K562 (cell line): ENCODE measurements around the gene TXNRD2. TPM values are rescaled to one million over a fixed set of nuclear protein-coding genes. Genes with fewer than 3 reads are reported as not detected.

Source experiments
- ARID3A ChIP-seq: IDR thresholded peaks from 2 replicates; pipeline ENCODE4 v1.6.1; 2012; ENCODE audit warnings: low read depth, low read length, improper control_type of control experiment, borderline replicate concordance
- ATF7 ChIP-seq: fragments of 450-650 bp; IDR thresholded peaks from 2 replicates; pipeline ENCODE4 v1.7.1; 2014; ENCODE audit warnings: mild to moderate bottlenecking, moderate library complexity
- EP300 ChIP-seq: IDR thresholded peaks from 2 replicates; pipeline ENCODE4 v1.6.1; 2012; ENCODE audit warnings: low read length, improper control_type of control experiment
- FOXJ2 ChIP-seq: fragments of 200-800 bp; sonication (Bioruptor generic); IDR thresholded peaks from 2 replicates; pipeline ENCODE4 v1.6.1; 2016; ENCODE audit warnings: missing genetic modification characterization, missing compliant biosample characterization
- IFI16 ChIP-seq: fragments of 250-450 bp; sonication (Bioruptor Pico); IDR thresholded peaks from 2 replicates; pipeline ENCODE4 v2.1.2; 2022; ENCODE audit warnings: mild to moderate bottlenecking, inconsistent platforms
- MAFF ChIP-seq: IDR thresholded peaks from 2 replicates; pipeline ENCODE4 v1.6.1; 2012; ENCODE audit warnings: low read length, improper control_type of control experiment
- MAFK ChIP-seq: IDR thresholded peaks from 2 replicates; pipeline ENCODE4 v1.6.1; 2011; ENCODE audit warnings: low read length, improper control_type of control experiment
- MLLT1 ChIP-seq, 2 experiments: fragments of 450-650 bp; IDR thresholded peaks; 2 replicates each; pipeline ENCODE4 v1.6.1; 2016
- NFE2 ChIP-seq: IDR thresholded peaks from 2 replicates; pipeline ENCODE4 v1.6.1; 2014; ENCODE audit warnings: antibody characterized with exemption, low read depth
- NRF1 ChIP-seq, 2 experiments: fragments of 450-650 bp; IDR thresholded peaks in 1 of 2; conservative IDR thresholded peaks in 1 of 2; 2 replicates each; pipeline ENCODE4 v1.6.1; 2014; ENCODE audit warnings: mild to moderate bottlenecking in 2 of 2
- RCOR1 ChIP-seq, 2 experiments: IDR thresholded peaks; 2 replicates each; pipeline ENCODE4 v1.6.1; 2012; ENCODE audit warnings: low read depth in 2 of 2, low read length in 2 of 2, borderline replicate concordance in 1 of 2, improper control_type of control experiment in 1 of 2
- SNIP1 ChIP-seq: fragments of 450-650 bp; IDR thresholded peaks from 2 replicates; pipeline ENCODE4 v1.7.1; 2017; ENCODE audit warnings: low read depth, mild to moderate bottlenecking
- TAF7 ChIP-seq: fragments of 450-650 bp; IDR thresholded peaks from 2 replicates; pipeline ENCODE4 v1.6.1; 2016; ENCODE audit warnings: missing genetic modification characterization, missing compliant biosample characterization
- TEAD2 ChIP-seq: fragments of 450-650 bp; IDR thresholded peaks from 2 replicates; pipeline ENCODE4 v1.6.1; 2016; ENCODE audit warnings: missing genetic modification characterization, control low read depth, missing compliant biosample characterization
- ZEB2 ChIP-seq: fragments of 450-650 bp; IDR thresholded peaks from 2 replicates; pipeline ENCODE4 v1.6.1; 2016
- polyA plus RNA-seq, 8 experiments: library from polyadenylated mRNA; depleted of rRNA in 4 of 8; stranded (reverse) in 5 of 8; unstranded in 3 of 8; fragments of >200 nt; fragmentation: Nextera tagmentation in 2 of 8; fragmentation: Illumina TruSeq in 1 of 8; extraction: Ambion mirVana in 2 of 8; extraction: Trizol in 1 of 8; gene quantifications; 2 replicates each; pipeline versions ENCODE4 v1.2.1 to v1.2.3, GENCODE V29; 2011 to 2014; ENCODE audit warnings: inconsistent platforms in 1 of 8, missing spikeins in 1 of 8
- total RNA-seq, 7 experiments: library from RNA; depleted of rRNA in 6 of 7; stranded (reverse); fragments of >200 nt in 6 of 7; fragmentation: Illumina TruSeq in 2 of 7; extraction: Trizol in 2 of 7; gene quantifications; 2 replicates each; pipeline versions ENCODE4 v1.2.1 to v1.2.3, GENCODE V29; 2011 to 2021; ENCODE audit warnings: low replicate concordance in 1 of 7
- TF ChIP-seq, protein P1 (sequence below): fragments of 200-800 bp; sonication (Bioruptor generic); IDR thresholded peaks from 2 replicates; pipeline ENCODE4 v1.6.1; 2016; ENCODE audit warnings: missing genetic modification characterization, missing compliant biosample characterization
- TF ChIP-seq, protein P2 (sequence below): fragments of 250-450 bp; sonication (Bioruptor Pico); IDR thresholded peaks from 2 replicates; pipeline ENCODE4 v1.5.0; 2021; ENCODE audit warnings: mild to moderate bottlenecking, borderline replicate concordance

TXNRD2 gene
- total and polyA plus RNA-seq, 9 of the 15 experiments (the other 6 are each of a cell fraction or from before 2014, with no cell fraction given): 3.3 to 80.2 (median 49.4) TPM

DNA sequence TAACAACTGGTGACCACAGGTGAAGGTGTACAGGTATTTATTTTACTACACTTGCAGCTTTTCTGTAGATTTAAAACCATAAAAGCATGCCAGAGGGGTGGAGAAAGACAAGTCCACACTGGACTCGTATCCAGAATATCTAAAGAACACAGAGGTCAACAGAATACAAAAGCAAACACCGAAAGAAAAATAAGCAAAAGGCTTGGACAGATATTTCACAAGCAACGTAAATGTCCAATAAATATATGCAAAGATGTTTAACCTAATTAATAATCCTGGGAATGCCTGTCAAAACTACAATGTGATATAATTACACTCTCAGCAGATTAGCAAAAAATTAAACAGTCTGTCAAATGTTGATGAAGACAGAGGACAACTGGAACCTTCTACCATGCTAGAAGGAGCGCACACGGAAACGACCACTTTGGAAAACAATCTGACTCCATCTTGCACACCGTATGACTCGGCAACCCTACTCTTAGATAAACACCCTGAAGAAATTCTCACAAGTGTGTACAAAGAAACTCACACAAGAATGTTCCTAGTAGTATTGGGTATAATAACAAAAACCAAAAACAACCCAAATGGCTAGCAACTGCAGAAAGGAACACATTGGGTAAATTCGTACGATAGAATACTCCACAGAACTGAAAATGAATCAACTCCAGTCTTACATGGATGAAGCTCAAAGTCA, 114.1 kb downstream of the TXNRD2 start (continued):
- TF ChIP-seq MLLT1 (IDR thresholded peaks at IDR 0.05): no peak; a peak in 1 of 4 replicates
- peak; percentile 73; the same call in 1 of the 2 replicates for TF ChIP-seq MAFF
- TF ChIP-seq NRF1 (conservative IDR thresholded peaks at IDR 0.05 in 1 of 2, IDR thresholded peaks at IDR 0.05 in 1 of 2): peak; percentile 35 to 45; a peak in 3 of 4 replicates
- TF ChIP-seq, protein P1, sequence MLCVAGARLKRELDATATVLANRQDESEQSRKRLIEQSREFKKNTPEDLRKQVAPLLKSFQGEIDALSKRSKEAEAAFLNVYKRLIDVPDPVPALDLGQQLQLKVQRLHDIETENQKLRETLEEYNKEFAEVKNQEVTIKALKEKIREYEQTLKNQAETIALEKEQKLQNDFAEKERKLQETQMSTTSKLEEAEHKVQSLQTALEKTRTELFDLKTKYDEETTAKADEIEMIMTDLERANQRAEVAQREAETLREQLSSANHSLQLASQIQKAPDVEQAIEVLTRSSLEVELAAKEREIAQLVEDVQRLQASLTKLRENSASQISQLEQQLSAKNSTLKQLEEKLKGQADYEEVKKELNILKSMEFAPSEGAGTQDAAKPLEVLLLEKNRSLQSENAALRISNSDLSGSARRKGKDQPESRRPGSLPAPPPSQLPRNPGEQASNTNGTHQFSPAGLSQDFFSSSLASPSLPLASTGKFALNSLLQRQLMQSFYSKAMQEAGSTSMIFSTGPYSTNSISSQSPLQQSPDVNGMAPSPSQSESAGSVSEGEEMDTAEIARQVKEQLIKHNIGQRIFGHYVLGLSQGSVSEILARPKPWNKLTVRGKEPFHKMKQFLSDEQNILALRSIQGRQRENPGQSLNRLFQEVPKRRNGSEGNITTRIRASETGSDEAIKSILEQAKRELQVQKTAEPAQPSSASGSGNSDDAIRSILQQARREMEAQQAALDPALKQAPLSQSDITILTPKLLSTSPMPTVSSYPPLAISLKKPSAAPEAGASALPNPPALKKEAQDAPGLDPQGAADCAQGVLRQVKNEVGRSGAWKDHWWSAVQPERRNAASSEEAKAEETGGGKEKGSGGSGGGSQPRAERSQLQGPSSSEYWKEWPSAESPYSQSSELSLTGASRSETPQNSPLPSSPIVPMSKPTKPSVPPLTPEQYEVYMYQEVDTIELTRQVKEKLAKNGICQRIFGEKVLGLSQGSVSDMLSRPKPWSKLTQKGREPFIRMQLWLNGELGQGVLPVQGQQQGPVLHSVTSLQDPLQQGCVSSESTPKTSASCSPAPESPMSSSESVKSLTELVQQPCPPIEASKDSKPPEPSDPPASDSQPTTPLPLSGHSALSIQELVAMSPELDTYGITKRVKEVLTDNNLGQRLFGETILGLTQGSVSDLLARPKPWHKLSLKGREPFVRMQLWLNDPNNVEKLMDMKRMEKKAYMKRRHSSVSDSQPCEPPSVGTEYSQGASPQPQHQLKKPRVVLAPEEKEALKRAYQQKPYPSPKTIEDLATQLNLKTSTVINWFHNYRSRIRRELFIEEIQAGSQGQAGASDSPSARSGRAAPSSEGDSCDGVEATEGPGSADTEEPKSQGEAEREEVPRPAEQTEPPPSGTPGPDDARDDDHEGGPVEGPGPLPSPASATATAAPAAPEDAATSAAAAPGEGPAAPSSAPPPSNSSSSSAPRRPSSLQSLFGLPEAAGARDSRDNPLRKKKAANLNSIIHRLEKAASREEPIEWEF (CRISPR knock-in tag): peak; percentile 64; the same call in 1 of the 2 replicates
- TF ChIP-seq IFI16: 0 out of 2 replicates have a peak, but pooled peaks have one; percentile 49
- peak in 1 of 2 experiments; percentile 16; a peak in 1 of 4 replicates for TF ChIP-seq RCOR1 (IDR thresholded peaks at IDR 0.05; ENCODE audit: borderline replicate concordance in 1 of 2, low read depth in 2 of 2, low read length in 2 of 2)
- peak; percentile 51; the same call in 1 of the 2 replicates for TF ChIP-seq MAFK
- no peak for TF ChIP-seq SNIP1
- TF ChIP-seq EP300: peak; percentile 21; the same call in 1 of the 2 replicates
- peak; percentile 33; the same call in 1 of the 2 replicates for TF ChIP-seq ATF7
- TF ChIP-seq NFE2: peak; percentile 88
- TF ChIP-seq TAF7 (tag): peak; percentile 53; the same call in 1 of the 2 replicates
- TF ChIP-seq FOXJ2 (tag): peak; percentile 45; the same call in 1 of the 2 replicates
- TF ChIP-seq ARID3A: peak; percentile 5; the same call in 1 of the 2 replicates
- peak; percentile 4; the same call in 1 of the 2 replicates for TF ChIP-seq ZEB2
- TF ChIP-seq, protein P2, sequence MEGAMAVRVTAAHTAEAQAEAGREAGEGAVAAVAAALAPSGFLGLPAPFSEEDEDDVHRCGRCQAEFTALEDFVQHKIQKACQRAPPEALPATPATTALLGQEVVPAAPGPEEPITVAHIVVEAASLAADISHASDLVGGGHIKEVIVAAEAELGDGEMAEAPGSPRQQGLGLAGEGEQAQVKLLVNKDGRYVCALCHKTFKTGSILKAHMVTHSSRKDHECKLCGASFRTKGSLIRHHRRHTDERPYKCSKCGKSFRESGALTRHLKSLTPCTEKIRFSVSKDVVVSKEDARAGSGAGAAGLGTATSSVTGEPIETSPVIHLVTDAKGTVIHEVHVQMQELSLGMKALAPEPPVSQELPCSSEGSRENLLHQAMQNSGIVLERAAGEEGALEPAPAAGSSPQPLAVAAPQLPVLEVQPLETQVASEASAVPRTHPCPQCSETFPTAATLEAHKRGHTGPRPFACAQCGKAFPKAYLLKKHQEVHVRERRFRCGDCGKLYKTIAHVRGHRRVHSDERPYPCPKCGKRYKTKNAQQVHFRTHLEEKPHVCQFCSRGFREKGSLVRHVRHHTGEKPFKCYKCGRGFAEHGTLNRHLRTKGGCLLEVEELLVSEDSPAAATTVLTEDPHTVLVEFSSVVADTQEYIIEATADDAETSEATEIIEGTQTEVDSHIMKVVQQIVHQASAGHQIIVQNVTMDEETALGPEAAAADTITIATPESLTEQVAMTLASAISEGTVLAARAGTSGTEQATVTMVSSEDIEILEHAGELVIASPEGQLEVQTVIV (CRISPR knock-in tag): no peak
- peak; percentile 69; the same call in 1 of the 2 replicates for TF ChIP-seq TEAD2
